GM18873 (cell line): Measurements from ENCODE around the gene STC2.

Source experiments
- ATAC-seq: cut with Tn5 transposase; IDR thresholded peaks from one replicate; pipeline ENCODE4 v1.9.1; 2021; ENCODE audit warnings: mild to moderate bottlenecking, moderate library complexity, moderate number of reproducible peaks; ENCODE audit not compliant: unreplicated experiment, low FRiP score

STC2 gene

DNA sequence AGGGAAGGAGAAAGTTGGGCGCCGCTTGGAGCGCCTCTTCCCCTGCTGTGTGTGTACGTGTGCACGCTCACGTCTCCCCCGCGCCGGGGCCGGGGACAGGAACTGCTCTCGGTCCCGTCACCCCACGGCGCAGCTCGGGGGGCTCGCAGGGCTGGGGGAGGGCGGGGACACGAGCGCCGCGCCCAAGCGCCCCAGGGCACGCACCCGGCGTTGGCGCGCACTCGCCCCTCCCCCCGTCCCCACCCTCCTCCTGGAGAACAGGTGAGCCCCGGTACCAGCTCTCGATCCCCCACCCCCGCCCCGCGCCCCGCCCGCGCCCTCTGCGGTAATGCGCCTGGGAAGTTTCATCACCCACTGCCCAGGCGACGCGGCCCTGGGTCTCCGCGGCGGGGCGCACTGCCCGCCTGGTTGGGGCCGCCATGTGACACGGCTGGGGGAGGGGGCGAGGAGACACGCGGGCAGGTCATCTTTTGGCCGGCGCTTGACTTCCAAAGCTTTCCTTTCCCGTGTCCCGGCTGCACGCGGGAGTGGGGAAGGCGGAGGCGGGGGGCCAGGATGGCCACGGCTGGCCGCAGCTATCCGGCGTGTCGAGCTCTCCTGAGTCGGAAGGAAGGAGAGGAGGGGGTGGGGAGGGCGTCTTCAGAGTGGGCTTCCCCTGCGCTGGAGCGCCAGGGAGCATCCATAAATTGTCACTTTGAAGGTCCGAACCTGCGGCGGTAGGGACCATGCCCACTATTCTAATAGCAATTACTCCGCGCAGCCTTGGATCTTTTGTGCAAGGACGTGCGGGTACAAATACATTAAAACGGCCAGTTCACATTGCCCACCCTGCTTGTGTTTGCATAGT is 1.5 kb upstream of the STC2 start:
- ATAC-seq: no peak

DNA sequence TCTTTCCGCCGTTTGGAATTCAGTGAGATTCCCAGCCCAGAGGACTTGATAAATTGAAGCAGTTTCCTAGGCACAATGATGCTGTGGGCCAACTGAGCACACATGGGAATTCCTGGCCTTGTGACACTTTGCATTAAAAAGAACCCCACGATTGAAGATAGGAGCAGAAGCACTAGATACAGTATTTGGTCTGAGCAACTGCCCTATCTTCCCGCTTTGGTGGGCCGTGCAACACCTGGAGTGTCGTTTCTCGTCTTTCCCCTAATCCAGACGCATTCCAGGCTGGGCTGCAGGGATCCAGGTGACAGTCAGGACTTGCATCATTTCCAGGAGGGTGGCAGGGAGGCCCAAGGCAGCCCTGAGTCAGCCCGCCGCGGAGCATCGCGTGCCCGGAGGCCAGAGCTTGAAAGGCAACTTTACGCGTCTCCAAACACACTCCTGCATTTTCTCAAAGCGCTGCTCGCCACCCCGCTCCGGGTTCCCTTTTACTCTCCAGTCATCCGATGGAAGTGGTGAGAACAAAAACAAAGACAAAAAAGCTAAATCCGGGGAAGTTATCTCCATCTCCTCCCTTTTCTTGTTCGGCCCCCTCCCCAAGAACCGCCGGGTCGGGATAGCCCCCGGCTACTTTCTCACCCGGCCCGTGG is 753 bp upstream of the STC2 start:
- ATAC-seq: no peak

DNA sequence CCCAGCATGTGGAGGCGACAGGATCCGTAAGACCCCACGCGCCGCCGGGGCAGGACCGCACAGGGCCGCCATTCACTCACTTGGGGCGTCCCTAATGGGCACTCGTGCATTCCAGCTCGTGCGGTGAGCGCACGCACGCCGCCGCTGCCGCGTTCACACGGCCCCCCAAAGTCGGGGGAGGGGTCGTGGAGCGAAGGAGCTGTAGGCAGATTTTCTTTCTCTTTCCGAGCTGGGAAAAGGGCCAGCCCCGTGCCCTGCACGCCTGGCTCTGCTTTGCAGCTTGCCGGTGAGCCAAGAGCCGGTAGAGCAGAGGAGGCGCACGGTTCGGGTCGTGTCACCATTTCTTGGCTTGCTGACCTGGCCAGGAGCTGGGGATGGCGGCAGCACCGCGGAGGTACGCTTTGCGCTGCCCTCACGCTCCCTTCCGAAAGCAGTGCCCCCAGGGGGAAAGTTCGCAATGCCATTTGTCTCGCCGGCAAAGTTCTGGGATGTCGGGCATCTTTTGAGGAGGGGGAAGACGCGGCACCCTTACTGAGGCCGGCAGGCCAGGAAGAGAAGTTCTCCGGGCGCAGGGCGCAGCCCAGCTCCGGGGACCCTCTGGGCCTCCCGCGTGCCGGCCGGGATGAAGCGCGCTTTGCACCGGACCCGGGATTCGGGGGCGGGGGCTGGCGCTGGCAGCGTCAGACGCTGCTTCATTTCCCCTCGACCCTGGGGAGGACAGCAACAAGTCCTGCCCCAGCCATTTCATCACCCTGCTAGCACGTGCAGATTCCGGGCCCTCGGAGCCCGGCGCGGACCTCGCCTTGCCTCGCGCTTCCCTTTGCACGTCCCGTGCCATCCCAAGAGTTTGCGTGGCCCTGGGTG is 898 bp downstream of the STC2 start:
- ATAC-seq: no peak

DNA sequence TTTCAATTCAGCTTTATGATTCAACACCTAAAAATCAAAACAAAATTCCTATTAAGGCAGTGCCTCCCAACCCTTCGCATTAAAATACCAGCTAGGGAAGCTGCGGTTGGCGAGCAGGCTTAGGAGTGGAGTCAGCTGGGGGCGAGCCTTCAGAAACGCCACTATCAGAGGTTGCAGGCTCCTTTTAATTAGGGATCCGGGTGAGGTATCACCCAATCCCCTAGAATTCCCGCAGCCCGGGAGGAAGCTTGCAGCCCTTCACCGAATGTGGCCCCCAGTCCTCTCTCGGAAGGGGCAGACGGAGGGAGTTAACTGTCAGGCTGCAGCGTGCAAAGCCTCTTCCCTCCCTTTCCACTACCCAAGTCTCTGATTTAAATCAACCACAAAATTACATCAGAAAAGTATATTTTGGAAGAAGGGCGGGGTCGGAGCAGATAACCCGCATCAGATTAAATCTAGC is 1.7 kb downstream of the STC2 start:
- ATAC-seq: no peak

DNA sequence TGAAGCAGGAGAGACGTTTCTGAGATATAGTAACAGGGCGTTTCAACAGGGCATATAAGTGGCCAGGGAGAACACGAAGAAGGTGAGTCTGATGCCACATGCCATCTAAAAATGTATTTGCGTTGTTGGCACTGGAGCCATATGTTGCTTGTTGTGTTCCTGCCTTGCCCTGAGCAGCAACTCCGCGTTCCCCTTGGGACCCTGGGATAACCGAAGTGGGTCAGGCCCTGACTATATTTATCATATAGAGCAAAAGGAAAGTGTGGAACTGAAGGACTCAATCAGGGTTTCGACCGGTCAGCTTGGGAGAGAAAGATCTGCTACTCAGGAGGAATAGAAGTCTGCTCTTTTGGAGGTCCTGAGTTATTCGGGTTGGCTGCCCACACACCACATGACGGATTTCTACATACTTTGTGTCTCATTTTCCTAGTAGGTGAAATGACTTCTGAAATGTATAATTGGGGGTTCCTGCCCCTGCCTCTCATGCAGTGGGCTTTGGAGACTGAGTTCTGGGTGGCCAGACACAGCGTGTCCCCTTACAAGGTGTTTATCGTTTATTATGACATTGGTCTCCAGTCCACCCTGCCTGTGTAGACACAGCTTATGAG is 3.0 kb downstream of the STC2 start:
- no peak for ATAC-seq

DNA sequence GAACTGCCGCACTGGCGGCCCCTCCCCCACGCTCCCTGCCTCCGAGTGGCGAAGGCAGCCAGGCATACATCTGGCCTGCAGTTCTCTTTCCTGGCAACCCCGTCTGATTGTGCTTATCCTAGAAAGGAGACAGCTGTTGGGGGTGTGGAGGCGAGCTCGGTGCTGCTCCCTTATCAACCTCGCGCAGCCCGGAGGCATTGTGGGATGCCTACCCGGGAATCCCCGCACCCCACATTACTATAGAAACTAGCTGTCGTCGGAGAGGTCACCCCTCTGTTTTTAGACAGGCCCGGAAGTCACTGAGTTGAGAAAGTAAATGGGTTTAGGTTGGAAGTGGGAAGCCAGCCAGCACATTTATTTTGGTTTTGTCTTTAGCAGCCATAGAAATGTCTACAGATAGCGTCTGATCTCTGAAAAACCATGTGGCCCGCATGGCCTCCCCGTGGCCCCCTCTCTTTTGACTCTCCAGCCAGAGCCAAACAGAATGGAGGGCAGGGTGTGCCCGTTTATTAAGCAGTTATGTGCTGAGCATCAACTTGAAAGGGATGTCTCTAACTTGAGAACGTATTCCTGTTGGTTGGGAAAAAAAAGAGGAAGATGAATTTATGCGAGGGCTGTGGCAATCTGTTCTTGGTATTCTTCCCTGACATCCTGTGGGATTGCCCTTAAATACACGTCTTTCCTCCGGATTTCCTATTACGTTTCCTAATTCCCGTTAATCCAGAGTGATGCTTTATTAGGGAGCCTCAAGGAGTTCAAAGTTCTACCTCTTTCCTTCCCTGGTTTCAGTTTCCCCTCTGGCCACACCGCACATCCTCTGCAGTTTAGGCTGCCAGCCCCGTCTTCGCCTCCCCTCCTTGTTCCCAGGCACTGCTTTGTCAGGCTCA is 3.9 kb downstream of the STC2 start:
- ATAC-seq: no peak

DNA sequence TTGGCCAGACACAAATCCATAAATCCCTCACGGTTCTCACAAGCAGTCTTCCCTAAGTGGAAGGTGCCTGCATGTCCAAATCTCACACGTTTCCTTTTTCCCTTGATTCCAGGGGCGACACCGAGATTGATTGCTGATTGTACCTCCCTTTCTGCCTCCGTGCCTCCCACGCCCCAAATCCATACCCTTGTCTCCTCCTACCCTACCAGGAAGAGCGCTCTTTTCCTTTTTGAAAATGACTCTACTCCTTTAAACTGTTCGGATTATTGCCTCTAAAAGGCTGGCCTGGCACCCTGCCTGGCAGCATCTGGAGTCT is 4.5 kb downstream of the STC2 start:
- ATAC-seq: no peak

DNA sequence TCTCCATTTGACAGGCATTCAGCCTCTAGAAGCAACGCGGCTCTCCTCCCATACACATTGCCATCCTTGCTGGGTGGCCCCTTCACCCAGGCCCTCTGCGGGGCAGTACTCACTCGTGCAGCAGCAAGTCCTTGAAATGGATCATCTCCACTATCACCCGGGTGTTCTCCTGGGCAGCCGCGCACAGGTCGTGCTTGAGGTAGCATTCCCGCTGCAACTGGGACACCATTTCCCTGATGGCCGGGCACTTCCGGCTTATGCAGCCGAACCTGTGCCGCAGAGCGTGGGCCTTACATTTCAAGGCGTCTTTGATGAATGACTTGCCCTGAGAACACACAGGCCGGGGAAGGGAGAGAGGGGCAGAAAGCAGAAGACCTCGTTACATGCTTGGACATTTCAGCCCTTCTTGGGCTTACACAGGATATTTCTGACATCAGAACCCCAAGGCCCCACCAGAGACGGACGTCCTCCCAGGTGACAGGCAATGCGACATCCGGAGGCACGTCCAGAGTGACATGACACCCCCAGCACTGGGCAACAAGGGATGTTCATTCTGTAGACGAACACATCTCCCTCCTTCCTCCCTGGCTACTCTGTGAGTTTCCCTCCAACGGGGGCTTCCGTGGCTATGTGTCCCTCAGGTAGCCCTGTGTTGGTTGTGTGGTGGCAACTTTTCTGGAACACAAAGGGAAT is 5.0 kb downstream of the STC2 start:
- no peak for ATAC-seq

DNA sequence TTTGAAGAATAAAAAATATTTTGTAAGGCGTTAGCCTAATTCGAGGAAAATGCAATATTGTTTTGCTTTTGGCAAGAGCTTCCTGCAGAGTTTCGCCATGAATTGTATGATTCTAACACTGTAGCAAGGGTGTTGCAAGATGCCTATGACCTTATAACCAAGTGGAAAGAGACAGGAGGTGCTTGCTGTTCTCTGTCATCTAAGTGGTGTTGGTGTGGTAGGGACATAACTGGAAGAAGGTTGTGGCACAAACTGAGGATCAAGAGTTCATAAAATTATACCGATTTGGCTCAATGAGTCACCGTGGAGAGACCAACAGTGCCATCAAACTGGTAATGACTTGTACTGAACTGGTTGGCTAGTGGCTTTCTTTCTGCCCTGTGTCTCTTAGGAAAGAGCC is 6.3 kb downstream of the STC2 start:
- ATAC-seq: no peak

DNA sequence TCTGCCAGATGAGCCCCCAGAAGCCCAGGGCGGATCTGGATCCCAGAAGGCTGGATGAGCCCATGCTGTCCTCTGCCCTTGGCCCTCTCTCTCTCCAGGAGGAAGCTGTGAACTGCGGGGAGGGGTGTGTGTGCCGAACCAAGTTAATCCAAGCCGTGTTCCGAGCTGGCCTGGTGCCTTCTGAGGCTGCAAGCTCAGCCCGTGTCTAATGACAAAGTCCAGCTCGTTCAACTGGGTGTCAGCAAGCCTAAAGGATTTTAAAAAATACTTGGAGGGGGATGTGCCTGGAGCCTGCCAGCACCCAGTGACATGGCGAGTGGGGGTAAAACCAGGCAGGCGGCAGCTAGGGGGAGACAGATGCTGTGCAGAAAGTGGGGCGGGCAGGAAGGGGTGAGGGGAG is 8.0 kb downstream of the STC2 start:
- ATAC-seq: no peak

DNA sequence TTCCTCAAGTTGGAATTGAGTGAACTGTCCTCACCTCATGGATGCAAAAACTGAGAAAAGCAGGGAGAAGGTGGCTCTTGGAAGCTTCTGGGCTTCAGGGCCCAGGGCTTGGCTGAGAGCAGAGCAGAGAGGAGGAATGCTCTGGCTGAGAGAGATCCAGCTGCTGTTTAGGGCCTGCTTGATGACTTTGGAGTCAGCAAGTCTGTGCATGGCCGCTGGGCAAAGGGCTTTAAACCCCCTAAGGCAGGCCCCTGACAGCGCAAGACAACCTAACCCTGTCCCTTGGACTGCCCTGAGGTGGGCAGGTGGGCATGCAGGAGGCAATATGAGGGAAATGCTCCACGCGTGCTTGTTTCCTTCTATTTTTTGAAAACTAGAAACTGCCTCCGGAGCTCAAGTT is 8.6 kb downstream of the STC2 start:
- ATAC-seq: no peak

DNA sequence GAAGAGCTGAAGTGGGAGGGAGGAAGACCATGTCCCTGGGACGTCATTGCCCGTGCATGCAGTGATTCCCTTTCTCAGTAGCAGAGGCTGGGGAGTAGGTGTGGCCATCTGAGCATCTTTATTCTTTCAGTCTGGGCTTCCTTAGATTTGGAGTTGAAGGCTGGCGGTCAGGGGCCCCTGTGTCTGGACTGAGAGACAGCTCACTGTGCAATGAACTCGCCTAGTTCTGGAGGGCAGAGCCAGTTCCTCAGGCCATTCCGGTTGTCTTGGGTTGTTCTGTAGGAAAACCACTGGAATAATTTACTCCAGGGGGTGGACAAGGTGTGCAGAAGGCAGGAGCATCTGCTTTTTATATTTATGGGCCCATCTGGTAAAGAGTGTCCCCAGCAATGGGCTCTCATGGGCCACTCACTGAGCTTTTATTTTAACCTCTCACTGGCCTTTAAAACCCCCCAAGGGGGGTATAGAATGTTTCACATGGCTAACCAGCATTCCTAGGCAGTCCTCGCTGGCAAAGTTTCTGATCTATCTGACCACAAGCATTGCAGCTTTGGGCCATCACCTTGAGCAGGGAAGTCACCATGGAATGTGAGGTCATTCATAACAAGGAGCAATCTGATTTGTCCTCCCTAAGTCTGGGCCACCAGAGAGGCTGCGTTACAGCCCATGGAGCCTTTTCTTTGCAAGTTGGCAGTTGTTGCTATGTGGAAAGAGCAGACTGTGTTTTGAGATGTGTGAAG is 9.2 kb downstream of the STC2 start:
- ATAC-seq: no peak

DNA sequence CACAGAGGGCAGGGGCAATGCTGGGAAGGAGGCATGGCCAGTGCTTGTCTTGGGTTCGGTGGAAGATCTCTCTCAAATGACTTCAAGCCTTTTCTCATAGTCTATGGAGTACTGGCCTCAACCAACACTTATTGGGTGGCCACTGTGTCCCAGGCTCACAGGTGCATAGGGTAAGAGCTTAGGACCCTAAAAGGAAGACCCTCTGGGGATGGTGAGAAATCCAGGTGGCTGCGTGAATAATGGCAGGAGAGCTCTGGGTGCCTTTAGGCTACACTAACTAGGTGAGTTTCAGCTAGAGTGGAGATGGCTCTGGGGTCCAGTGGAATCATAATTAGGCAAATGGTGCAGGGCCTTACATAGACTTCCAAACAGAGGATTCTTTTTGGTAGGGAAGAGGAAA is 9.9 kb downstream of the STC2 start:
- ATAC-seq: no peak

DNA sequence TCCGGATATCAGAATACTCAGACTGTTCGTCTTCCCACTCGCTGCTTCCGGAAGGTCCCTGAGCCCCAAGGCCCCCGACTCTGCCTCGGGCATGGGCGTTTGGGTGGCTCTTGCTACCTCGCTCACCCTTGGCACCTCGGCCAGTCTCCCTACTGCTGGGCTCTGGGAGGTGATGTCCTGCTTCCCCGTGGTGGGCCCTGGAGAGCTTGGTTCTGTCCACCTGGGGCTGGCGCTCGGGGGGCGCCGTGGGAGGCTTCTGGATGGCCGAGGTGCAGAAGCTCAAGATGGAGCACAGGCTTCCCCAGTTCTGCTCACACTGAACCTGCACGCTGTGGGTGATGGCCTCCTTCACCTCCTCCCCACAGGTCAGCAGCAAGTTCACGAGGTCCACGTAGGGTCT is 10.4 kb downstream of the STC2 start:
- ATAC-seq: no peak

DNA sequence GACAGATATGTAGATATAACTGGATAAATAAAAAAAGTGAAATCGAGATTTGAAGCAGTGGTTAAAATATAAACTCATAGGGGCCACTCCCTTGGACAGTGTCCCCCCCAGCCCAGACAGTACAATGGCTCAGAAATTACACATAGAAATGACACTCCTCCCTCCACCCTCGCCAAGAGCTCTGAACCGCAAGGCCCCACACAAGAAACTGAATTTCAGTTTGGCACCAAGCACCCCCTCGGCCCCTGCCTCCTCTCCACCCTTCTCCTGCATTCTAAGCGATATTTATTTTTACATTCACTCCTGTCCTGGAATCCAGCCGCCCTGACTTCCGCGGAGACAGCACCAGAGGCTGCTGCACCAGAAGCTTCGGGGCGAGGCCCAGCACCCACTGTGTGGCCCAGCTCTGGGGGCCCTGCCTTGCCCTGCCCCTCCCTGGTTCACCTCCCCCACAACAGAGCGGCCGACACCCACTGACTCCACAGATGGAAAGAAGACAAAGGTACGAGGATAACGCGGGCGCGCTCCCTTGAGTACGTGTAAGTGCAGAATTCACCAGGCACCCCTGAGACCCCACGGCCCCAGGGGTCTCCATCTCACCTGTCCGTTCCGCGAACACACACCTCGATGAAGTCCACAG is 11.0 kb downstream of the STC2 start:
- no peak for ATAC-seq

DNA sequence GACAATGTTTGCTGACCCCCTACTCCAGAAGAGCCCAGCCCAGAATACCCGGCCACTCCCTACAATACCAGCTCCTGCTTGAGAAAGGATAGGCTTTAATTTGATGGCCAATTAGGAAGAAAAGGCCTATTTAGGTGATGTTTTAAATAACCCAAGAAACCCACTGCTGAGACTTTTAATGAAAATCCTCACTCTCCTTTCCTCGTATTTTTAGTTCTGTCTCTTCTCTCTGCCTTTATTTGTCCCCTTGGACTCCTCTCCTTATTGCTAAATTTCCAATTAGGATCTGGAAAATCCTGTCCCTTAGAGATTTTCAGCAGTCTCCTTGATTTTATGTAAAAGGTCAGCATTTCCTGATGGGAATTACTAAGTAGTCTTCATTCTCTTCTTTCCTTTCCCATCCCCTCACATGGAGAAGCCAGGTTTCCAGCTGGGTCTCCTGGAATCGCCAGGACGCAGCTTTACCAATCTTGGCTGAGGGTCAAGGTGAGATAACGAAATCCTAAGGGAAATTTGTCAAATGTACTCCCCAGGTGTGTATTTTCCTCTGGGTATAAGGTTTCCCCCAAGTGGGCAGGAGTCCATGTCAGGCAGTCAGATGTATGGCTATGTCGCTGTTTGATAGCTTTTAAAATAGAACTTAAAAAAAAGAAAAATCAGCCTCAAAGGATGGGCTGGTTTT is 11.7 kb downstream of the STC2 start:
- no peak for ATAC-seq

DNA sequence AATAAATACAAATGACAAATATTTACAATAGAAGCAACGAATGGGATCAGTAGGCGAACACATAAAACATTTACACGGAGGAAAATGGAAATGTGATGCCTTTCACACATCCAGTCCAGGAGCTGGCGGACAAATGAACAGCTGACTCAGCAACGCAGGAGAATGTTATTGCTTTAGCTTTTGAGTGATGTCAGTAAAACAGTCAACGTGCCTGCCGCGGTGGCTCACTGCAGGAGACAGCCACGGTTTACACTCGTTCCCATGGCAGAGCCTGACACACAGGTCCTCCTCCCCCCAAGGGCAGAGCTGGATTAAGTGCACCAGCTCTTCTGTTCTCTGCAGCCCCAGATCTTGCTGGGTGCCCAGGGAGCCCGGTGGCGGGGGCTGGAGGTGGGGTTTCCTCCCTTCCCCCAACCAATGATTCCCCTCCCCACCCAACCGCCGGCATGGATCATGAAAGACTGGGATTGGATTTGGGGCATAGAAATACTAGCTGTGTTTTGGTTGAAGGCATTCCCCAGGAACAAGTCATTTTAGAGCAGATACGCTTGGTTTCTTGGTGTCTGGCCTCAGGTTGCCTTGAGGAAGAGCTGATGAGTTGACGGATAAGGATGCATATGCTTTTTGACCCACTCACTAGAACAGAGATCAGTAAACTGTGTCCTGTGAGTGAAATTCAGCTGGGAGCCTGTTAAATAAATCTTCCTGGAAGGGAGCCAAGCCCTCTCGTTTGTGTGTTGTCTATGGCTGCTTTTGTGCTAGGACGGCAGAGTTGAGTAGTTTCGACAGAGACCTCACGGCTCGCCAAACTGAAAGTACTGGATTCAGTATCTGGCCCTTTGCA is 12.5 kb downstream of the STC2 start:
- no peak for ATAC-seq
